BE2C (cell line): Measurements from ENCODE around the gene GJB3.
"Not testable (repeated sequence)": the region's sequence is repeated elsewhere in the genome, so short reads cannot be mapped to it uniquely, and the experiment has no call there.

ENCODE experiments used
- DNase-seq: peaks from one replicate; pipeline ENCODE4 v3.0.0-alpha.2; 2020
- H3K27me3 ChIP-seq: fragments of 250-450 bp; sonication (Bioruptor Pico); 2 replicates; pipeline ENCODE4 v1.5.1; 2020; ENCODE audit warnings: mild to moderate bottlenecking
- H3K36me3 ChIP-seq: fragments of 250-450 bp; sonication (Bioruptor Pico); 2 replicates; pipeline ENCODE4 v1.5.1; 2020; ENCODE audit warnings: mild to moderate bottlenecking
- H3K4me1 ChIP-seq: fragments of 250-450 bp; sonication (Bioruptor Pico); 2 replicates; pipeline ENCODE4 v1.5.1; 2020
- H3K4me3 ChIP-seq: 2 replicates; pipeline ENCODE4 v1.5.1; 2011; ENCODE audit warnings: low read depth, low read length
- H3K9me3 ChIP-seq: fragments of 250-450 bp; sonication (Bioruptor Pico); 2 replicates; pipeline ENCODE4 v1.5.1; 2020
- TF ChIP-seq, protein P1 (sequence below): IDR thresholded peaks from 2 replicates; pipeline ENCODE4 v1.5.1; 2012; ENCODE audit warnings: mild to moderate bottlenecking, low read depth, low read length

The GJB3 gene

DNA sequence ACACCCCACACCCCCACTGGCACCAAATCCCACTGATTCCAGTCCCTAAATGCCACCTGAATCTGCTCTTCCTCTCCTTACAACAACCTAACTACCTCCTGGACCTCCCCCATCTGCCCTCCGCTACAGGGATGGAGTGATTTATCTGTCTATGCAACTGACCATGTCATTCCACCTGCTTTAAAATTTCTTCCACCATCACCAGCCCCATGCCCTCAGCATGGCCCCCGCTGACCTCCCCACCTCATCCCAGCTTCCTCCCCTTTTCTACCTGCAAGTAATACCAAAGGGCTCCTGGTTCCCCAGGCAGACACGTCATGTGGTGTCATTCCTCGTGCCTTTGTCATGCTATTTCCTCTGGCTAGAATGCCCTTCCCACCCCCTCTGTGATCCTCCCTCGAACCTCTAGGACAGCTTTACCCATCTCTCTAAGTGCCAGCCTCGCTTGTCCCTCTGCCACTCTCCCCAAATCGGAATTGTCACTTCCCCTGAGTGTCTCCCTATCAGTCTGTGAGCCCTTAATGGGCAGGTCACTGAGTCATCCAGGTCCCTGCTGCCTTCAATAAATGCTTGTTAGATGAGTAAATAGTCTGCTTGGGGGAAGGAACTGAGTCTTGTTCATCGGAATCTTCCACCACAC, 17.8 kb upstream of the GJB3 start:
- no peaks in the 10 kb centered on the region for H3K9me3 ChIP-seq
- no peak for DNase-seq
- no peaks in the 10 kb centered on the region for H3K36me3 ChIP-seq

GRCh38 chr1:34768856-34769255, 12.2 kb upstream of the GJB3 start:
- H3K27me3 ChIP-seq = no peaks in the 10 kb centered on the region
- no peak overlapping the region for H3K4me3 ChIP-seq
- TF ChIP-seq, protein P1, sequence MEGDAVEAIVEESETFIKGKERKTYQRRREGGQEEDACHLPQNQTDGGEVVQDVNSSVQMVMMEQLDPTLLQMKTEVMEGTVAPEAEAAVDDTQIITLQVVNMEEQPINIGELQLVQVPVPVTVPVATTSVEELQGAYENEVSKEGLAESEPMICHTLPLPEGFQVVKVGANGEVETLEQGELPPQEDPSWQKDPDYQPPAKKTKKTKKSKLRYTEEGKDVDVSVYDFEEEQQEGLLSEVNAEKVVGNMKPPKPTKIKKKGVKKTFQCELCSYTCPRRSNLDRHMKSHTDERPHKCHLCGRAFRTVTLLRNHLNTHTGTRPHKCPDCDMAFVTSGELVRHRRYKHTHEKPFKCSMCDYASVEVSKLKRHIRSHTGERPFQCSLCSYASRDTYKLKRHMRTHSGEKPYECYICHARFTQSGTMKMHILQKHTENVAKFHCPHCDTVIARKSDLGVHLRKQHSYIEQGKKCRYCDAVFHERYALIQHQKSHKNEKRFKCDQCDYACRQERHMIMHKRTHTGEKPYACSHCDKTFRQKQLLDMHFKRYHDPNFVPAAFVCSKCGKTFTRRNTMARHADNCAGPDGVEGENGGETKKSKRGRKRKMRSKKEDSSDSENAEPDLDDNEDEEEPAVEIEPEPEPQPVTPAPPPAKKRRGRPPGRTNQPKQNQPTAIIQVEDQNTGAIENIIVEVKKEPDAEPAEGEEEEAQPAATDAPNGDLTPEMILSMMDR = no peak
- no peaks in the 10 kb centered on the region for H3K36me3 ChIP-seq
- no peaks in the 10 kb centered on the region for H3K9me3 ChIP-seq
- H3K4me1 ChIP-seq = no peaks in the 10 kb centered on the region
- DNase-seq = no peak

More for the DNA sequence above, 17.8 kb upstream of the GJB3 start:
- Histone ChIP-seq H3K27me3 (no peaks in the 10 kb centered on the region), H3K4me1 (no peaks in the 10 kb centered on the region), H3K4me3 (no peak overlapping the region)
- TF ChIP-seq, protein P1 = no peak

DNA sequence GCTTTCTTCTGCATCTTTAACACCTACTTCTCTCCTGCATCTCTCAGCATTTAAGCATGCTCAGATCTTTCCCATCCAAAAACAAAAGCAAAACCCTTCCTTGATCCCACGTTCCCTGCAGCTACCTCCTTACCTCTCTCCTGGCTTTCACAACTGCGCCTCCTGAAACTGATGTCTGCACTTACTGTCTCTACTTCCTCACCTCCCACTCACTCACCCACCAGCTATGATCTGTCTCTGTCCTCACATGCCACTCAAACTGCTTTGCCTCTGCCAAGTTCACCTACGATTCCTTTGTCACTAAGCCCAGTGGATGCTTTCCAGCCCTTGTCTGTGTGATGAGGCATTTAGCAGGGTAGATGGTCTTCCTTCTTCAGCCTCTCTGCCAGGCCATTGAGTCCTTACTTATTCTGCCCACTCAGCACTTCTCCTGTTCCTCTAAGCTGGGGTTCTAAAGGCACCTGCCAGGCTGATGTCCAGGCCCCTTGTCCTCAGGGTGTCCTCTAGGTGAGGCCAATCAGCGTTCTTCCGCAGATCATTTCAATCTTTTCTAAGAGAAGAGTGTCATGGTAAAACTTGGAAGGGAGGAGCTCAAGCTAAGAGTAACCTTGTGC, 10.0 kb upstream of the GJB3 start:
- Histone ChIP-seq H3K4me3 (no peak overlapping the region), H3K9me3 (no peaks in the 10 kb centered on the region), H3K4me1 (no peaks in the 10 kb centered on the region), H3K27me3 (no peaks in the 10 kb centered on the region), H3K36me3 (no peaks in the 10 kb centered on the region)
- TF ChIP-seq, protein P1 = no peak
- DNase-seq = no peak

DNA sequence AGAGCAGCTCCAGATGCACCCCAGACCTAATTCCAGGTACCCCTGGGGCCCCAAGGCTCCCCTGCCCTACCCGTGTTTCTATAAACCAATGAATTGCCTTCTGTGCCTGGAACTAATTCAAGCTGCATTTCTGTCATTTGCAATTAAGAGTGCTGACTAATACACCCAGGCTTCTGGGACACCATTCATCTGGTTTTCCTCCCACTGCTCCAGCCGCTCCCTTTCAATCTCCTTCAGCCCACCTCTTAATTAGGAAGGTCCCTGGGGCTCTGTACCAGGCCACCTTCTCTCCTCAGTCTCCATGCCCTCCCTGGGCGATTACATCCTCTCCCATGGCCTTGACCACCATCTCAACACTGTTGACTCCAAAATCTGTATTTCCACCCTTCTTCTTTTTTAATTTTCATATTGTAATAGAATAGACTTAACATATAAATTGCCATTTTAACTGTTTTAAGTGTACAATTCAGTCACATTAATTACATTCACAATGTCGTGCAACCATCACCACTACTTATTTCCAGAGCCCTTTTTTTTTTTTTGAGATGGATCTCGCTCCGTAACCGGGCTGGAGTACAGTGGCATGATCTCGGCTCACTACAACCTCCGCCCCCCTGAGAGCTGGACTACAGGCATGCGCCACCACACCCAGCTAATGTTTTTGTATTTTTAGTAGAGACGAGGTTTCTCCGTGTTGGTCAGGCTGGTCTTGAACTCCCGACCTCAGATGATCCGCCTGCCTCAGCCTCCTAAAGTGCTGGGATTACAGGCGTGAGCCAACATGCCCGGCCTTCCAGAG, 9.2 kb upstream of the GJB3 start:
- Histone ChIP-seq H3K36me3 (no peaks in the 10 kb centered on the region), H3K9me3 (no peaks in the 10 kb centered on the region), H3K4me1 (no peaks in the 10 kb centered on the region), H3K27me3 (no peaks in the 10 kb centered on the region), H3K4me3 (no peak overlapping the region)
- DNase-seq = peak; percentile 14
- TF ChIP-seq, protein P1 = no peak

DNA sequence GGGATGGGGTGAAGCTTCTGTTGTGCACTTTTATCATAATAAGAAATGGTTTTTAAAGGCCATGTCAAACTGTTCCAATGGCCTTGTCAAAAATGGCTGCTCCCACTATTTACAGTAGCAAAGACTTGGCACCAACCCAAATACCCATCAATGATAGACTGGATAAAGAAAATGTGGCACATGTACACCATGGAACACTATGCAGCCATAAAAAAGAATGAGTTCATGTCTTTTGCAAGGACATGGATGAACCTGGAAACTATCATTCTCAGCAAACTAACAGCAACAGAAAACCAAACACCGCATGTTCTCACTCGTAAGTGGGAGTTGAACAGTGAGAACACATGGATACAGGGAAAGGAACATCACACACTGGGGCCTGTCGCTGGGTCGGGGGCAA, 7.9 kb upstream of the GJB3 start:
- H3K36me3 ChIP-seq, H3K9me3 ChIP-seq, H3K4me1 ChIP-seq, H3K4me3 ChIP-seq, DNase-seq, H3K27me3 ChIP-seq: not testable (repeated sequence)

- no peak for DNase-seq
- no peak overlapping the region for H3K4me3 ChIP-seq
- H3K36me3 ChIP-seq = no peaks in the 10 kb centered on the region
- H3K4me1 ChIP-seq = no peaks in the 10 kb centered on the region
- H3K27me3 ChIP-seq = no peaks in the 10 kb centered on the region
- TF ChIP-seq, protein P1 = no peak
- H3K9me3 ChIP-seq = no peaks in the 10 kb centered on the region
These were observed 6.1 kb upstream of the GJB3 start for GRCh38 chr1:34774957-34775356.
